HG02884 (cell line): ENCODE results near the gene PTGES2.

Experiments used
- ATAC-seq: cut with Tn5 transposase; IDR thresholded peaks from one replicate; pipeline ENCODE4 v1.9.1; 2021; ENCODE audit warnings: mild to moderate bottlenecking, moderate library complexity; ENCODE audit not compliant: unreplicated experiment

The PTGES2 gene

GRCh38 chr9:128106181-128106939 lies 21.2 kb downstream of the PTGES2 start:
- no peak for ATAC-seq

GRCh38 chr9:128105538-128106175 lies 21.9 kb downstream of the PTGES2 start:
- ATAC-seq = no peak

- no peak for ATAC-seq
Observed at GRCh38 chr9:128104171-128104618, 23.3 kb downstream of the PTGES2 start.

GRCh38 chr9:128103589-128103962 lies 24.0 kb downstream of the PTGES2 start:
- no peak for ATAC-seq

GRCh38 chr9:128102861-128103588 lies 24.5 kb downstream of the PTGES2 start:
- no peak for ATAC-seq

GRCh38 chr9:128102196-128102595 lies 25.3 kb downstream of the PTGES2 start:
- ATAC-seq = no peak

GRCh38 chr9:128101690-128102089 lies 25.8 kb downstream of the PTGES2 start:
- ATAC-seq = no peak

- ATAC-seq = no peak
Observed at GRCh38 chr9:128101231-128101661, 26.3 kb downstream of the PTGES2 start.

- ATAC-seq = no peak
Observed at GRCh38 chr9:128100581-128100980, 26.9 kb downstream of the PTGES2 start.

- ATAC-seq = no peak
Observed at GRCh38 chr9:128099932-128100491, 27.5 kb downstream of the PTGES2 start.

- ATAC-seq = no peak
Observed at GRCh38 chr9:128099231-128099931, 28.1 kb downstream of the PTGES2 start.

- ATAC-seq = no peak
Observed at GRCh38 chr9:128098297-128099230, 29.0 kb downstream of the PTGES2 start.

- ATAC-seq = no peak
Observed at GRCh38 chr9:128097543-128098296, 29.8 kb downstream of the PTGES2 start.

- no peak for ATAC-seq
Observed at GRCh38 chr9:128096616-128097536, 30.7 kb downstream of the PTGES2 start.

GRCh38 chr9:128094950-128095544 lies 32.5 kb downstream of the PTGES2 start:
- no peak for ATAC-seq

- ATAC-seq = peak; percentile 90
Observed at GRCh38 chr9:128094166-128094949, 33.2 kb downstream of the PTGES2 start.

GRCh38 chr9:128093011-128093410 lies 34.5 kb downstream of the PTGES2 start:
- no peak for ATAC-seq
